ENCODE results near the gene ST7. TPM values are rescaled to one million over a fixed set of nuclear protein-coding genes. Genes with fewer than 3 reads are reported as not detected.

ST7 gene
- polyA plus RNA-seq, 5 donors = 44.7 to 61.6 (median 54.7) TPM

DNA sequence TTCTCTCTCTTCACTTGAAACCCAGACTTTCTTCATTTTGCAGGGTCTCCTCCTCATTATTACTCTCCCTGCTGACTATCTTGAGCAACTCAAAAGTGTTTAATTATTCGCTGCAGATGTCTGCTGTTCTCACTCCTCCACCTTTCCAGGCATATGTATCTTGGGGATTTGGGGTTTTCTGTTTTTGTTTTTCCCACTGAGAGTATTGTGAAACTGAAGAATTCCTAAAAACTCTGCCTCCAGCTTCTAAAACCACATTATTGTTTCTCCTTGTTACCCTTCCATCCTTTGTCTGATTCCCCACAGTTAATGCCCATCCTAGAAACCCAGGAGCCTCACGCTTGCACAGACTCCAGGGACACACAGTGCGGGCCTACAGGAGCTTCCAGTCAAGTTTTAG, 318.3 kb downstream of the ST7 start:
- DNase-seq = no peak

DNA sequence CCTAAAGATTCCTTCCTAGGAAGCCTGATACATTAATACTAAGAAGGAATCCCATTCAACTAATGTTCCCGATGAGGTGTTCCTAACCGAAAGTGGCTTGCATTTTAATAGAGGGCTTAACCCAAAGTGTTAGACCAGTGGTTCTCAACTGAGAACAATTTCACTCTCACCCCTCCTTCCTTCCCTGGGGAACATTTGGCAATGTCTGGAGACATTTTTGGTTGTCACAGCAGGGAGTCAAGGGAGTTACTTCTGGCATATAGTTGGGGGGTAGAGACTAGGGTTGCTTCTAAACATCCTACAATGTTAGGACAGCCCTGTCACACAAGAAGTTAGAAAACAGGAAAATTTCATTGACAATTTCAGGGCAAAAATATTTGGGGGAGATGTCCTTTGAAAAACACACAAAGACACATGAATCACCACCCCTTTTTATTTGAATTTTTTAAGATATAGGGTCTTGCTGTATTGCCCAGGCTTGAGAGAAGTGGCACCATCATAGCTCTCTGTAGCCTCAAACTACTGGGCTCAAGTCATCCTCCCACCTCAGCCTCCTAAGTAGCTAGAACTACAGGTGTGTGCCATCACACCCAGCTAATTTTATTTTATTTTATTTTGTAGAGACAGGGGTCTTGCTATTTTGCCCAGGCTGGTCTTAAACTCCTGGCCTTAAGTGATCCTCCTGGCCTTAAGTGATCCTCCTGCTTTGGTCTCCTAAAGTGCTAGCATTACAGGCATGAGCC, 318.9 kb downstream of the ST7 start:
- no peak for DNase-seq

DNA sequence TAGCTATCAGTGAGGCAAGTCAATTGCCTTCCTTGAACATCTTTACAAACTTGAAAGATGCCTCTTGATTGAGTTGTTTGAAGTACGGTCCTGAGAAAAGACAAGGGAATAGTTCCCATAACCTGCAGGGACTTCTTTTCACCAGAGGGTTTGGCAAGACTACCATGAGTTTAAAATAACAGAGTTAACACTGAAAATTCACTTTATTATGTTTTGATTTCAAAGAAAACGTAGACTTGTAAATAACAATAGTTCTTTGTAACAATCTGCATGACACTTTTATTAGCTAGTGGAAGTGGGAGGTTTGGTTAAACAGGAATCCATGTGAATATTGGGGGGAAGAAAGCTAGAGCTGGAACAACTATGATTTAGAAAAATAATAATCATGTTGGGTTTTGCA, 320.0 kb downstream of the ST7 start:
- DNase-seq = no peak

DNA sequence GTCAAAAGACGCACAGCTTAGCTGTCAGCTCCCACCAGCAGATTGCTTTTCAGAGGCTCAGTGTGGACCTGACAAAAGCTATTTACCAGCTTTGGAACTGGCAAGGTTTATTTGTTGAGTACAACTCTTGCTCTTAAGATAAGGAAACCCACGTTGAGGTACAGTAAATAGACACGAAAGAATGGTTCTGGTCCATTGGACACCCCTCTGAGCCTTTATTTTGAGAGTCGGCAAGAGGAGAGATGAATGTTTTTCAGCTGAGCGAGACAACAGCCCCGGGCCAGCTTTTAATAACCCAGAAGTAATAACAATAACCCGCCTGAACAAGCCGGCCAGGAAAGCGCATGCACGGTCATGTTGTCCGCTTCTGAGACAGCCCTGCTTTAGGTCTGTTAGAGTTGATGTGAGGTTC, 320.5 kb downstream of the ST7 start:
- no peak for DNase-seq

DNA sequence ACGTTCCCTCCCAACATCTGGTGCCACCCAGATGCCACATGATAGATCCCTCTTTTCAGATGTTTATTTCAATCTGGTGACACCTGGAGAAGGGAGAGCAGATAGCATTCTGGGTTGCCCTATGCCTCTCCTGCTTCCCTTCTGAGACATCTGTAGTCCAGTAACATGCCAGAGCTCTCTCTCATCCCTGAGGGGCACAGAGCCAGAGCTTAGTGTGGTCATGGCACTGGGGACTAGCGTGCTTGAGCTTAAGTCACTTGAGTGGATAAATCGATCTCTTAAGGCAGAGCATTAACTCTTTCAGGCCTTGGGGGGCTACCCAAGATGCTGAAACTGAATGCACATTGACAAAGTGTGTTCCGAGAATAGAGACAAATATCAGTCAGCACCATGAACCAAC, 321.6 kb downstream of the ST7 start:
- no peak for DNase-seq

DNA sequence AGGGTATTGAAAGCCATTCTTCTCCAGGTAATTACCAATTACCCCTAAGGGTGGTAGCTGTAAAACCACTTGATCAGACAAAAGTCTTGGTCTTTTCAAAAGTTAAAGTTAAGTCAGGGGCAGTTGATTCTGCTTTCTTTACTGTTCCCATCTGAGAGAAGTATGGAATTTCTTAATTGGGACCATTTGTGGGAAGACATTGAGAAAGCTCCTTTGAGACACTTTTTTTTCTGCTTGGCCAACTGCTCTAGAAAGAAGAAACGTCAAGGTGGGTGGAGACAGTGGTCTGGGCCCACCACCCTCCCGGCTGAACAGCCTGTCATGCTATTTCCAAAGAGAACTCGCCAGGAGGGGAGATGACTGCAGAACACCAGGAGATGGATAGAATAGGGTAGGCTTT, 324.3 kb downstream of the ST7 start:
- DNase-seq = no peak

DNA sequence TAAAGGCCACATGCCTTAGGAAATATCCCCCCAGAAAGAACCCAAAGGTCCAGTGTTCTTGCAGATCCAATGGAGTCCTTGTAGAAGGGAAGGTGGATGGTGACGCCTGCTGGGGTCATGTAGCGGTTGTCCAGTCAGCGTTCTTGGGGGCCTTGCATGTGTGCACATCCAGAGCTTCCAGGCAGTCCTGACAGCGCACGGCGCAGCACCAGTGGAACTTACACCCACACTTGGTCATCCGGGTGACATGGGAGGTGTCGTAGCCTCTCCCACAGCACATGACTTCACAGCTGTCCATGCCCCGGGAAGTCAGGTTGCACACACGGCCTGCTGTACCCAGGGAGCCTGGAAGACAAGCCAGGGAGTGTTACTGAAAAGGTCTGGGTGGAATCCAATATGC, 324.7 kb downstream of the ST7 start:
- DNase-seq = no peak

DNA sequence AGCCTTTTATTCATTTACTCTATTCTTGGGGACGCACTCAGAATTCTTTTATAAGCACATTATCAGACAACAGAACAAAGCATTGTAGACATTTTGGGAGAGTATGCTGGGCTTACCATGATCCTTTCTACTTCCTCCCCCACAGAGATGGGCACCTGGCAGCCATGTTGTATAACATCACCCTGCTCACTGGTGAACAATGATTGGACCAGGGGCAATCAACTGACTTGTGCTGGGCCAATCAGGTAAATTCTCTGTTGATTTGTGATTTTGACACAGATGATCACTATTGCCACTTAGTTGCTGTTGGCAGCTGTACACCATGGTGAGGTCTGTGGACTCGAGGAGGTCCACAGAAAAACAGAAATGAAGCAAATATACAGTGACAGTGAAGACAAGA, 325.9 kb downstream of the ST7 start:
- no peak for DNase-seq

Other genes with a start within 250 kb of the ST7 start
- 100 to 1,000 TPM; 129 to 178 (median 159) TPM for gene CAPZA2, start 90.9 kb upstream of the ST7 start, polyA plus RNA-seq (ENCODE audit: insufficient read depth in 1 of 5, insufficient read length in 5 of 5, low replicate concordance in 1 of 5)